Heart left ventricle (tissue), 13 donors: ENCODE measurements around the gene SPTB.

Experiments used
- POLR2A ChIP-seq, 2 donors: fragments of 450-650 bp; IDR thresholded peaks; one replicate each; pipeline ENCODE4 v1.6.1; 2017; ENCODE audit warnings: antibody characterized with exemption in 2 of 2, mild to moderate bottlenecking in 2 of 2, moderate library complexity in 2 of 2
- TF ChIP-seq, protein P1 (sequence below), 12 donors: fragments of 200-600 bp; sonication (generic) in 4 of 12; IDR thresholded peaks; one replicate each; pipeline versions ENCODE4 v1.5.0 to v1.8.0; 2018 to 2022; ENCODE audit warnings: antibody characterized with exemption in 12 of 12, mild to moderate bottlenecking in 5 of 12
- donor health status: ischemic (EF 13 %, LVEDD 7.1; RV severe dilation, severe dysfunction).
- donor health status: DM: no; HTN: yes; CAD: no.
- donor health status: DM: no; HTN: no; CAD: no.
- donor health status: ischemic (EF 25% LVEDD 6.9; RV normal size, moderate dysfunction).
- donor health status: ischemic (EF 25% LVEDD 5.7; RV mildly dilated, moderate dysfunction).
- donor health status: ischemic (EF 35%, LVEDD 5.7; RV mildly dilated, moderate dysfunction).
- donor health status: nonischemic (EF 11% LVEDD 7.7; RV severe dilation, severe dysfunction).
- donor health status: DM: yes; HTN: yes; CAD: no.
- donor health status: PGD.
- donor health status: ischemic (EF 29% LVEDD 5.4; RV normal size, mild dysfunction).
- donor health status: nonischemic (EF 23%, LVEDD 6.1; RV moderate dilation, normal function).

- TF ChIP-seq, protein P1, sequence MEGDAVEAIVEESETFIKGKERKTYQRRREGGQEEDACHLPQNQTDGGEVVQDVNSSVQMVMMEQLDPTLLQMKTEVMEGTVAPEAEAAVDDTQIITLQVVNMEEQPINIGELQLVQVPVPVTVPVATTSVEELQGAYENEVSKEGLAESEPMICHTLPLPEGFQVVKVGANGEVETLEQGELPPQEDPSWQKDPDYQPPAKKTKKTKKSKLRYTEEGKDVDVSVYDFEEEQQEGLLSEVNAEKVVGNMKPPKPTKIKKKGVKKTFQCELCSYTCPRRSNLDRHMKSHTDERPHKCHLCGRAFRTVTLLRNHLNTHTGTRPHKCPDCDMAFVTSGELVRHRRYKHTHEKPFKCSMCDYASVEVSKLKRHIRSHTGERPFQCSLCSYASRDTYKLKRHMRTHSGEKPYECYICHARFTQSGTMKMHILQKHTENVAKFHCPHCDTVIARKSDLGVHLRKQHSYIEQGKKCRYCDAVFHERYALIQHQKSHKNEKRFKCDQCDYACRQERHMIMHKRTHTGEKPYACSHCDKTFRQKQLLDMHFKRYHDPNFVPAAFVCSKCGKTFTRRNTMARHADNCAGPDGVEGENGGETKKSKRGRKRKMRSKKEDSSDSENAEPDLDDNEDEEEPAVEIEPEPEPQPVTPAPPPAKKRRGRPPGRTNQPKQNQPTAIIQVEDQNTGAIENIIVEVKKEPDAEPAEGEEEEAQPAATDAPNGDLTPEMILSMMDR (IDR thresholded peaks at IDR 0.05) = no peak
- no peak for TF ChIP-seq POLR2A (IDR thresholded peaks at IDR 0.05)
Measured at GRCh38 chr14:64770751-64771150, 109.0 kb downstream of the SPTB start.
